NCI-H69 (cell line): ENCODE measurements around the gene ABLIM1.
A peak's percentile ranks its signal among the peaks of the same experiment; 100 is the strongest.

ENCODE experiments used
- DNase-seq: peaks from one replicate; lab custom pipeline; 2025; lab: John Stamatoyannopoulos, UW

Gene ABLIM1

DNA sequence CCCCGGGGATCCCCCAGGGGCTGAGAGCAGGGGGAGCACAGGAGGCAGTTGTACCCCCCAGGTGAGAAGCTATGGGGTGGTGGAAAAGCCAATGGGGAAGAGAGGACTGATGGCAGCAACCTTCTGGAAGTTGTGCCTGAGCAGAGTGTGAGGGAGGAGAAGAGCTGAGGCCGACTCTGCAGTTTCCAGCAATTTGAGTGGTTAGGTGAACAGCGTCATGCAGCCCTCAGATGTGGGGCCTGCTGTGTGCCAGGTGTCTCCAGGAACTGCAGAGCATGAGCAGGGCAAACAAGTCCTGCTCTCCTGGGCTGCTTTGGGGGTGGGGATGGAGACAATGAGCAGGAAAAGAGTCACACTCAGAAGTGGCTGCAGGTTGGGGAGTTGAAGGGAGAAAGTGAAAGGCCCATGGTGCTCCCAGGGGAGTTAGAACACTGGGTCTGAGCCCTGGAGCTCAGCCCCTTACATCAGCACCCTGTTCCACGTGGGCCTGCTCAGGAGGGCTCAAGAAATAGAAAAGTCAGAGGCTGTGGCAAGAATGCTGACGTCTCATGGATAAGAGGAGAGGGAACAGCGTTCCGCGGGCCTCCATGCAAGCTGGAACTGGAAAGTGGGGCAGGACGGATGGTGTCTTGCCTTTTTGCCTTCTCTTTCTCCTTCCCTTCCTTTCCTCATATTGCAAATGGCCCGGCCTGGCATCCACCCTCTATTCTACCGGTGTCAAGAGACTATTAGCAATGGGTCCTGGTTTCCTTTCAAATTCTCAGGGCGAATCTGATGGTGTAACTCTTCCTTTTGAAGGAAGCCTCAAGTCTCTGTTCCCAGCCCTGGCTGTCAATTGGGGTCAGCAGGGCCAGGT lies 249.7 kb downstream of the ABLIM1 start:
- peak; percentile 59 for DNase-seq

DNA sequence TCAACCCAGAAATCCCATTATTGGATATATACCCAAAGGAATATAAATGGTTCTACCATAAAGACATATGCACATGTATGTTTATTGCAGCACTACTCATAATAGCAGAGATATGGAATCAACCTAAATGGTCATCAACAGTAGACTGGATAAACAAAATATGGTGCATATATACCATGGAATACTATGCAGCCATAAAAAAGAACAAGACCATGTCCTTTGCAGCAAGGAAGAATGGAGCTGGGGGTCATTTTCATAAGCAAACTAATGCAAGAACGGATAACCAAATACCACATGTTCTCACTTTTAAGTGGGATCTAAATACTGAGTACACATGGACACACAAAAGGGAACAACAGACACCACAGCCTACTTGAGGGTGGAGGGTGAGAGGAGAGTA lies 251.6 kb downstream of the ABLIM1 start:
- no peak for DNase-seq

DNA sequence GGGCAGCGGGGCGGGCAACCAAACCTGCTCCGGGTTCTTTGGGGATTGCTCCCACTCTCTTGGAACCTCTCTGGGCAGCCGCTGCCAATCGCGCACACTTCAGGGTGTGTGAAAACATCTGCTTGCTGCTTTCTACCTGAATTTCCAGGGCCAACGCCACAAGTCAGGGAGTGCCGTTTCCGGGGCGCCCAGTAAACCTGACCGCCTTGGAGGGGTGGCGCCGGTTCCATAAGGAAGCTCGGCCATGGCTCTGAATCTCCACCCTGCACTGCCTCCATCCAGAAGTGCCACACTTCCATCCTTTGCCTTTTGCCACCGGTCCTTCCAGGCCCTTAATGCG lies 253.1 kb downstream of the ABLIM1 start:
- no peak for DNase-seq

DNA sequence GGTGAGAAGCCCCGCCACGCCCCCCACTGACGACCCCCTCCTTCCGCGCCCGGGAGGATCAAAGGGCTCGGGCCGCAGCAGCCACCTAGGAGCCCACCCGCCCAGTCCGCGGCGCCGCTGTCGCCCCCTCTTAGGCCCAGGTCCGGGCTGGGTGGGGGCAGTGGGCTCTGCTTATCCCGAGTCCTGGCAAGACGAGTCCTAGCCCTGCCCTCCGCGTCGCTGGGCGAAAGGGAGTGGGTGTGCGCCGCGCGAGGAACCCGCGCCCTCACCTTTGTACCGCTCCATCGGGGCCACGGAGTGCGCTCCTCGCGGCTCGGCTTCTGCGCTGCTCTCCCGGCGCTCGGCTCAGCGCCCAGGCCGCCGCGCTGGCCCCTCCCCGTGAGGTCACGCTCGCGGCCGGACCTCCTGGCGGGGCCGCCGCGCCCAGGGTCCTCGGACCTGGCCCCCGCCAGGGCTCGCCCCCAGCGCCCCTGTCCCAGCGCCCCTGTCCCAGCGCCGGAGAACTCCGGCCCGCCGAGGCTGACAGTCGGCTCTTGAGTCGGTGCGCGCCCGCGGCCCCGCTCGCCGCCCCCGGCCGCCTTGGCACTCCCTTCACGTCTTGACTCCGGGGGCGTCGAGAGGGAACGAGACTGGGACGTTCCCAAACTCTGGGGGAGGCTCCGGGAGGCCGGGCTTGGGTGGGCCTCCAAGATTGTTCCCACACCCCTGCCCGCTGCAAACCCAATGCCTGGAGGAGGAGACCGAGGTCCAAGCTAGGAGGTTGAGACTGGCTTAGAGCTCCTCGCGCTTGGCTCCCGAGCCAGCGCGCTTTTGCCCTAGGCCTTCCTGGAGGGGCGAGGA lies 253.7 kb downstream of the ABLIM1 start, which contains the start of gene AFAP1L2:
Gene AFAP1L2 (minus strand): TSS at position 332 of the 840 bp plus-strand sequence. CDS start 47 bp downstream, at position 285.
- peak; percentile 31 for DNase-seq

DNA sequence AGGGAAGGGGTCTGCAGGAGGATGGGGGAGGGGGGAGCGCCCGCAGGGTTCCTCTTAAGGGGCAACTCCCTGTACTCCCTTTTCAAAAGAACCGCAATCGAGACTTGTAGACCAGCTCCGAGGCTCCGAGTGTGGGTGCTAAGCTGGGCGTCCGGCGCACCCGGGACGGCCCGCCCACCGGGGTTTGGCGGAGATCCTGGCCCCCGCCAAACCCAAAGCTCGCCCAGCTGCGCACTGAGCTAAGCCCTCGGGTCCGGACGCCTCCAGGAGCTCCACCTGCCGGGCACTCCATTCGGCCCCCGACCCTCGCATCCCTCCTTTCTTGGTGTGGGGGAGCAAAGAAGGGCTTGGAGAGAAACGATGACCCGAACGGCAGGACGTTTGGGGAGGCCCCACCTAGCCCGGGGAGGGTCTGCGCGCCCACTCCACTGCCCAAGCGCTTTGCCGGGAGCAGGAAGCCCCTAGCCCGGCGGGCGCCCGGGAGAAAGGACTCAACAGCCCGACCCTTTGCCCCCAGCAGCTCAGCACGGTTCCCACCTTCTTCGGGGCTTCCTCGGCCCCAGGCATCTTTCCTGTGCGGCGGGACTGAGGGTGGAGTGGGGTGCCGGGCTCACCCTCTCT lies 254.4 kb downstream of the ABLIM1 start:
- DNase-seq = peak; percentile 18

DNA sequence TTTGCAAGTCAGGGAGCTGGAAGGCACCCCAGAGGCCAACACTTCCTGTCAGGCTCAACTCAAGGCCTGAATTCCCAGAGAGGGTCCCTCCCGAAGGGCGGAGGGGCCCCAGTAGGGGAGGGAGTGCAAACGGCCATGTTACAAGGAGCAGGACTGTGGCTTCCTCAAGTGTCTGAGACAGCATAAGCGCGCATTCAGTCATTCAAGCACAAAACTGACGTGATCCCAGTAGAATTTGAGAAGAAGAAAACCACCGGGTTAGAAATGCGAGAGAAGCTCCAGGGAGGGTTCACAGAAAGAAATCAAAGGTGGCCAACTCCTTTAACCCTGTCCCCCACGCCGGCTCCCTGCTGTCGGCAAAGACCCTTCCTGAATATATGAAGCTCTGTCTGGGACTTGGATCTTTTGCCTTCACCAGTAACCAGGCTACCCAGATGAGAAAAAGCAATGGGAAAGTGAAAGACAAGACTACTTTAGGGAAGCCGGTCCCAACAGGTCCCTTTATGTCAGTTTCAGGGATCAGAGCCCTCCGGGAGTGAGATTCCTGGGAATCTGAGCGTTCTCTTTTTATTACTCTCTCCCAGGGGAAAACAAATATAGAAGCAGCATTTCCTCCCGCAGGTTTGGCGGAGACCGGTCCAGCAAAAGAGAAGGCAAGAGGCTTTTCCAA lies 255.1 kb downstream of the ABLIM1 start:
- peak; percentile 18 for DNase-seq

DNA sequence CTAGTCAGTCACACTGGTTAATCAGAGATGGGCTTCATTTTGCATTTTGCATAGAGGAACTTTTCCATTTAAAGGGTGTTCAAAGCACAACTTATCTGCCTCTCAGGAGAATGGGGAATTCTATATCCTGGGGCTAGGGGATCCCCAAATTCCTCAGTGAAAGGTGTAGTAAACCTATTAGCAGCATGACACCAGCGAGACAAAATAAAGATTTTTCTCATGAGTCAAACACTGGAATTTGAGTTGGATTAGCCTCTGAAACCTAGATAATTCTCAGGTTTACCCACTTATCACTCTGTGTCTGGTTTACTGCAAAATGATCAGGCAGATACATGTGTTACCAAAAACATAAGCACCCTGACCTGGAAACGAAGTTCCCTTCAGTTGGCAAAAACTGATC lies 255.8 kb downstream of the ABLIM1 start:
- DNase-seq = no peak

DNA sequence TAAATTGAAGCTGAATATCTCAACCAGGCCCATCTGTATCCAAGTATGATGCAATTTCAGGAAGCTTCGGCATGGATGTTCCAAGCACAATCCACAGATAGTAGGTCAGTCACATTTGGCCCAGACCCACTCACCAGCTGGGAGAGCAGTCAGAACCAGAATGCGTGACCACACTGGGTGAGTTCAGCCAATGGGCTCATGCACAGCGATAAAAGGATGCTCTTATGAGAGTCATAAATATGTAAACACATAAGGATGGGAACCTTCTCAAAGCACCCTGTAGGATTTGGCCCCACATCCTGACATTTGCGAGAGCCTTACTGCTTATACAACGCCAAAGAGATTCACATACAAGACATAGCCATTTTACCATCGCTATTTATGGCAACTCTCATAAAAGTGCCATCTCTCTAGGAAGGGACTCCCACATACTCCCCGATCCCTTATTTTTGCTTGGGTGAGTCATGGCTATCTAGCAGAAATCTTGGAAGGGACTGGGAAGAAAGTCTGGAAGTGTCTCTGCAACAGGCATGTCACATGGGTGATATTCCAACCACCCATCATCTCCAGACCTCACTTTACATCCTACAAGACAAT lies 256.8 kb downstream of the ABLIM1 start:
- no peak for DNase-seq

DNA sequence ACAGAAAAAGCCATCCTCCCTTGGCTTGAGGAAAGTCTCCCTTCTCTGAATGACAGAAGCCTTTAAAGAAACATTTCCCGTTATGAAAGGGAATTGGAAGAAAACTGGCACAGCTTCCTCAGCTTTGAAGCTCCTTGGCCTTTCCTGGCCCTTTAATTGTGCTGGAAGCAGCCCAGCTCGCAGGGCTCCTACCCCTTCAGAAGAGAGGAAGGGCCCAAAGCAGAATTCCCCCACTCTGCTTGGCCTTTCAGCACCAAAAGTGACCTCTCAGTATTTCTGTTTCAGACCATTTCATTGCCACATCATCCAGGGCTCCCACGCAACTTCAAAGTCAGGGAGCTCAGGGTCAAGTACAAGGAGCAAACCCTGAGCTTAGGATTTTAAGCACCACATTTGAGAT lies 258.0 kb downstream of the ABLIM1 start:
- no peak for DNase-seq

DNA sequence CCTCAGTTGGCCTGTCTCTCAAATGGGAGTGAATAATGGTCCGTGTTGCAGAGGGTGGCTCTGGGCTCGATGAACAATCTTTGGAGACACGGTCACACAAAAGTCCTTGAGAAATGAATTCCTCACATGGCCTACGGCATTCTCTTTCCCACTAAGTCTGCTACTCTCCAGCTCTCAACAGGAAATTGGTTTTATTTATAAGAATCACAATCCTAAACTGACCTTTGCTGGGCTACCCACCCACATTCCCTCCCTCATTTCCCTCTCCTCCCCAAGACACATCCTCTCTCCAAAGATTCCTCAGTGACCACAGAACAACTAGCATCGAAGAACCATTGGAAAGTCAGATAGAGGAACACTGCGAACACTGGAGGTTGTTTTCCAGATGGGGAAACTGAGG lies 258.5 kb downstream of the ABLIM1 start:
- DNase-seq = no peak

DNA sequence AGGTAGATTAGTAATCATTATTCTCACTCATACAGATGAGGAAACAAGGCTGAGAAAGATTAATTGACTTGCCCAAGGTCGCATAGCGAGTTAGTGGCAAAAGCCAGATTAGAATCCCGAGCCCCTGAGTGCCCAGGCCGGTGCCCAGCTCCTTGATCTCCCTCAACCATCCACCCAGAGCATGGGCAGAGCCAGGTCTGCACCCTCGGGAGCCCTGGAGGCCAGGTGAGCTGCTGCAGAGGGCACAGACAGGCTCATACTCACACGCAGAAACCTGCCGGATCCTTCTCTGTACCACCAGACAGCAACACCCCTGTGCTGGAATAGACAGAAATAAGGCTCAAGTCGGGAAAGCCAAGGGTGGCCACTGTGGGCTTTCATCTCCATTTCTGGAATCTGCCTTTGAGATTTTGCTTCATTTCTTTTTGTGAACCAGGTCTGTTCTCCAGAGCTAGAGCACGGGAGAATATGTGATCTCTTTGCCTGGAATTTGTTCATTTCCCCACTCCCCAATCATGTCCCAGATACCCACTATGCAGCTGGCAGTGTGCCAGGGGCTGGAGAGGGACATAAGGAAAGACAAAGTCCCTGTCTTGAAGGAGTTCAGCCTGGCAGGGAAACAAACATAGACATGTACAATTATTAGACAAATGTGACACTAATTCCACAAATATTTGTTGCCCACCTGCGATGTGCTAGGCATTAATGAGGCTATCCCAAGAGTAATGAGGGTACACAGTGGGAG lies 259.3 kb downstream of the ABLIM1 start:
- DNase-seq = no peak

DNA sequence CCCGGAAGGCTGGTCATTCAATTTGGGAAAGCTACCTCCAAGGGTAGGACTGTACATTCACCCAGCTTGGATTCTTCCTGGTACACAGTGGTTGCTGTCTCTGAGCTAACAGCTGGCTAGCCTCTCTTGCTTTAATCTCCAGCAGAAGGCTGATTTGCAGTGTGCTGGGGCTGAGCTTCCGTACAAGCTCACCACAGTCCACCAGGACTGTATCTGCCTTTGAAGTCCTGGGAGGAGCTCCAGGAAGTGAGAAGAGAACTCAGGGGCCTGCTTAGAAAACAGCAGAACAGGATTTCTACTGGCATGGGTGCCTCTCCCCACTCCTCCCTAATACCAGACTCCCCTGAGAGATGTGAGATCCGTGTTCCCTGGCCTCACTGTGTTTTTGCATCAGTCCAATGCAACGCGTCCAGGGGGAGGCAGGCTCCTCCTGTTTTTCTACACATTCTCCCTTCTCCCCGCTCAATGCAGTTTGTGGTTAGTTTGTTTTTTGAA lies 260.4 kb downstream of the ABLIM1 start:
- DNase-seq = no peak

DNA sequence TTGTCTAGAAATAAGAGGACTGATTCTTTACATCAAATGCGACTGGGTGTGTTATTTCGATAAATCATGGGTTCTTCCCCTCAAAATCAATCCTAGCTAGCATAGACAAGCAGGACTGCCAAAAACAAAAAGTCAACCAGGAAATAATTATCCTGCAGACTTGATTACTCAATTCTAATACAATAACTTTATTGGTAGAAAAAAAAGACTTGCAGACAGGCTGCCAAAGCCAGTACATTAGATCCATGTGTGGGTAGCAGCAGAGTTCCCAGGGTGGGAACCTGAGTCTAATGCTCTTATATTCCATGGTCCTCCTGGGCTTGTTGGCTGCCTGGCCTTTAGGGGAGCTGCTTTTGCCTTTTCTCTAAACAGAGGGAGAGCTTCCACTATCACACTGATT lies 261.6 kb downstream of the ABLIM1 start:
- DNase-seq = no peak

DNA sequence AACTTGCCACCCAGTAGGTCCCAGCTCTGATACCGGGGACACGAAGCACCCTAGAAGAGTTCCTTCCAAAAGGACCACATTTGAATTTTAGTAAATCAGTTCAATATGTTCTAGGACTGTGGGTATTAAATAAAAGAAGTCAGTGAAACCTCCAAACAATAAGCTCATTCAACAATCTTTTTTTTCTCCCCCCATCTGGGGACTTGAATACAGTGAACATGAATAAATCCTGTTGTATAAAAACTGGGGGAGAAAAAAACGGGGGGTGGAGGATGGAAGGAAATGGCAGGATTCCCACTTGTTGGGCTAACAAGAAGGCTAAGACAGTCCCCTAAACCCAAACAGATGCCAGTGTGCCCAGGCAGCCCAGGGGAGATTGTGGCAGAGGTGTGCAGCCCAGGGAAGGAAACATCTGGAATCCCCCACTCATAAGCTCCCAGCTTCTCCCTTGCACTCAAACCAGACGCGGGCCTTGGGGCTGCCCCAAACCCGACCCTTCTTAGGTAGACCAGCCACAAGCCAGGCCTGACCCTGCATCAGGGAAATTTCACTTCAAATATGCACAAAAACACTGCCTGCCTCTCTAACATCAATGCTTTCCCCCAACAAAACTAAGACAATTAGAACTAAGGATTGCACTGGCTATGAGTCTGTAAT lies 262.6 kb downstream of the ABLIM1 start:
- DNase-seq = no peak

DNA sequence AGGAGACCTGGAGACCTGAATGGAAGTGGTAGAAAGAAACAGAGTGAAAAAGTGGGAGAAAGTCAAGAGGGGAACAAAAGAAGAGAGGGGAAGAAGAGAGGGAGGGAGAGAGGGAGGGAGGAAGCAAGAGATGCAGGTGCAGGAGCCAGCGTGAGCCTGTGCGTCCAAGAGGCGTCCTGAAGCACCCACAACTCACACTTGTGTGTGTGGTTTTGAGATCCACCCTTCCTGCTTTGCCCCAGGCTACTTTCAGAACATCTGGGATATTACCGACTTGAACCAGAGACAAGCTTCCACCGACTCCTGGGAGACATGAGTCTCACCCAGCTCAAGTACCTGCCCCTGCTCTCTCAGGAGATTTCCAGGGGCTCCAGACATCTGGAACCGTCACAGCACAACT lies 263.5 kb downstream of the ABLIM1 start:
- DNase-seq = no peak

DNA sequence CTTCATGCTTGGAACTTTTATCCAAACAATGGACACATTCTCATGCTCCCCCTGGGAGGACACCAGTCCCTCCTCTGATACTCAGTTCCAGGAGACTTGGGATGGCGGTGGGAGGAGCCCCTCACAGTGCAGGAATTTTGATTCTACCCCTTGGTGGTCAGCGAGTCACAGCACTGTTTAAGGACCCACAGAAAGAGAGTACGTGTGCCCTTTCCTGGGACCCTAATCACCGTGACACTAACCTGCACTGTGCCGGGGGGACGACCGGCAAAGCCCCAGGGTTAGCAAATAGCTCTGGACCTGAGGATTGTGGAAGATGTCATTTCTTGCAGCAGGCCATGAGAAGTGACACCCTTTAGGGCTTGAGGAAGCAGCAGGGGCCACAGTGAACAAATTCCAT lies 264.2 kb downstream of the ABLIM1 start:
- DNase-seq = no peak

DNA sequence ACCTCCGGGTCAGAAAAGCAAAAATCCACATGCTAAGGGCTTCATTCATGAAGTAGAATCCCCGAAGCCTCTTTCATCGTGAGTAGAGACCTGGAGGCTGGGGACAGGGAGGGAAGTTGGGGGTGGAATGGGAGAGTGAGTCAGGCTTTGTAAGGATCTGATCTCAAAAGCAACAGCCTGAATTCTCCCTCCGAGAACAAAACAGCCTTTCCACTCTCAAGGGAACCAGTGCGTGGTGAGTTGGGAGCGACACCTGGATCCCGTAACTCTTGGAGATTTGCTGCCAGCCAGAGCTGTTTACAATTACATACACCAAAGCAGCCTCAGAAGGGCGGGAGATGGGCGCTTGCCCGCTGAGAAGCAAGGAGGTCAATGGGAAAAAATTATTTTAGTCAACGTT lies 264.6 kb downstream of the ABLIM1 start:
- DNase-seq = no peak

DNA sequence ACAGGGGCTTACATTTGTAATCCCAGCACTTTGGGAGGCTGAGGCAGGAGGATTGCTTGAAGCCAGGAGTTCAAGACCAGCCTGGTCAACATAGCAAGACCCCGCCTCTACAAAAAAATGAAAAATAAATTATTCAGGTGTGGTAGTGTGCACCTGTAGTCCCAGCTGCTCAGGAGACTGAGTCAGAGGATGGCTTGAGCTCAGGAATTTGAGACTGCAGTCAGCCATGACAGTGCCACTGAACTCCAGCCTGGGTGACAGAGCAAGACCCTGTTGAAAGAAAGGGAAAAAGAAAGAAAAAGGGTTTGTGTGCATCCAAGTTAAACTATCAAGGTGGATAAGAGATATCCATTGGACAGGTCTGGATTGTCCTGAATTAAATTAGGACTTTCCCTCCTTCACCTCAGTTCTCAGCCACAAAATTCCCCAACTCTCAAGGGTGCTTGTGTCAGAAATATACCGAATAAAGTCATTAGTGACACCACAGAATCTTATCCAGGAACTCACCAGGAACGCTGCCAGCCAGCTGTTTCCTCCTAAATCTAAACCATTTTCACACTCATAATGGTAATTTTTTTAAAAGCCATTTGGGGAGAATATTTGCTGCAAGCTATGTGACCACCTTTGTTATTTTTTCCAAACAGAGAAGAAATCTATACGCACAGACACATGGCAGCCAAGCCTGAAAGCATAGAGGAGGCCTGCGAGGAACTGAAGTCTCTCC lies 265.8 kb downstream of the ABLIM1 start:
- DNase-seq = no peak

DNA sequence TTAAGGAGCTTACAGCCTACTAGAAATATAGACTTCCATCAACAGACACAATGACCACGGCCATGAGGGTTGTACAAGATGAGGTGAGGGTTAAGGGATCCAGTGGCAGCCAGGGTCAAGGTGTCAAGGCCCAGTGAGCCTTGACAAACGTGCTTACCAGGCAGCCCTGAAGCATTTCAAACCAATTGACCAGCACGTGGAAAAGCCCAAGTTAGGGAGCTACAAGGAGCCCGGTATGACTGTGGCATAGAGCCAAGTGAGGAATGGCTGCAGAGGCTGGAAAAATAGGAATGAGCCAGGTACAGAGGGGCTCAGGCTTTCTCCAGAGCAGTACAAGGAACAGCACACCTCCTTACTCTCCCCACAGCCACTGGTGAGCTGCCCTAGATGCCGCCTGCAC lies 266.5 kb downstream of the ABLIM1 start:
- DNase-seq = no peak

DNA sequence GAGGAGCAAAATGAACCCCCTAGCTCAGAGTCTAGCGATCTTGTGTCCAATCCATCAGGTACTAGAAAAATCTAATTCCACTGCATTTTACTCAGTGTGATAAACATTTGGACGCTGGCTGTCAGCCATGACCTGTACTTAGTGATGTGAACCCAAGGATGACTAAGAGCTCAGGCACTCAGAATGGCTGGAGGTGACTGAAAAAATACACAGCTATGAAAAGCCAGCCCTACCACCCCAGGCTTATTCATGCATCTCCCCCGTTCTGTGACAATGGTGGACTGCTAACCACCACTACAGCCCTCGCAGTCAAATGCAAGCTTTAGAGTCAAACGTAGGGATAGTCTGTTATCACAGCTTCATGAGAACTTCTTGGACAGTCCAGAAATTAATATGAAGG lies 268.6 kb downstream of the ABLIM1 start:
- DNase-seq = no peak
